GM12878 (cell line): ENCODE results near the gene EIF2S2. TPM values are rescaled to one million over a fixed set of nuclear protein-coding genes. Genes with fewer than 3 reads are reported as not detected.

Experiments used
- ATAC-seq: fragments of 200-7000 bp; cut with Tn5 transposase; 3 replicates; pipeline ENCODE4 v1.9.1; 2020; ENCODE audit warnings: mild to moderate bottlenecking, moderate library complexity
- BruUV-seq: library from RNA; stranded (reverse); fragments of 400-500 nt; replicated peaks from 2 replicates; lab custom pipeline; 2021; lab: Mats Ljungman, UMichigan
- CTCF ChIA-PET: fragments of 300-600 bp; sonication (Branson Sonifier 250); formaldehyde crosslinking; extraction: SDS; loops from one replicate; lab custom pipeline; 2021; ENCODE audit warnings: inconsistent platforms; lab: Yijun Ruan, JAX
- POLR2A ChIA-PET: fragments of 350-600 bp; formaldehyde crosslinking; extraction: SDS; loops from one replicate; lab custom pipeline; 2021; ENCODE audit warnings: inconsistent platforms; lab: Charles Lee
- RAD21 ChIA-PET: fragments of 300-600 bp; sonication (Branson Sonifier 250); formaldehyde crosslinking; loops from one replicate; lab custom pipeline; 2023; ENCODE audit warnings: antibody characterized with exemption; ENCODE audit not compliant: unreplicated experiment; lab: Charles Lee
- SMC1A ChIA-PET: fragments of 300-600 bp; sonication (Branson Sonifier 250); formaldehyde crosslinking; loops from one replicate; lab custom pipeline; 2023; ENCODE audit not compliant: unreplicated experiment, uncharacterized antibody; lab: Charles Lee
- DNase-seq: peaks from one replicate; pipeline ENCODE4 v3.0.0-alpha.2; 2011; ENCODE audit warnings: low read depth, low spot score
- FAIRE-seq: peaks from 3 replicates; lab custom pipeline; 2011; peaks lifted over from hg19 to GRCh38; lab: Jason Lieb, UNC
- H2AFZ ChIP-seq: 2 replicates; pipeline ENCODE4 v1.6.0; 2011; ENCODE audit warnings: low read depth, low read length, control low read depth; ENCODE audit not compliant: control insufficient read depth
- H3K27ac ChIP-seq: 2 replicates; pipeline ENCODE4 v1.5.1; 2011; ENCODE audit warnings: control low read depth; ENCODE audit not compliant: control insufficient read depth, insufficient read depth
- H3K27me3 ChIP-seq, 2 experiments: replicated peaks in 1 of 2; 2 replicates each; pipeline versions ENCODE4 v1.6.0 to v1.6.1; 2011; ENCODE audit warnings: low read length in 1 of 2; ENCODE audit not compliant: control insufficient read depth in 2 of 2, insufficient read depth in 2 of 2
- H3K36me3 ChIP-seq, 2 experiments: 2 replicates each; pipeline ENCODE4 v1.5.1; 2011; ENCODE audit warnings: low read length in 1 of 2; ENCODE audit not compliant: control insufficient read depth in 2 of 2, insufficient read depth in 2 of 2
- H3K4me1 ChIP-seq: 2 replicates; pipeline ENCODE4 v1.6.1; 2011; ENCODE audit warnings: mild to moderate bottlenecking, low read length, moderate library complexity, mixed read lengths; ENCODE audit not compliant: control insufficient read depth, insufficient read depth
- H3K4me2 ChIP-seq: 2 replicates; pipeline ENCODE4 v1.6.0; 2011; ENCODE audit warnings: control low read depth; ENCODE audit not compliant: control insufficient read depth, insufficient read depth
- H3K4me3 ChIP-seq: fragments of 200-600 bp; sonication (generic); 2 replicates; pipeline ENCODE4 v1.5.1; 2016
- H3K79me2 ChIP-seq: 2 replicates; pipeline ENCODE4 v1.6.0; 2011; ENCODE audit warnings: low read length; ENCODE audit not compliant: control insufficient read depth, insufficient read depth
- H3K9ac ChIP-seq: 2 replicates; pipeline ENCODE4 v1.8.0; 2011; ENCODE audit warnings: low read length, control low read depth, mixed read lengths; ENCODE audit not compliant: control insufficient read depth, insufficient read depth
- H3K9me3 ChIP-seq: replicated peaks from 3 replicates; pipeline ENCODE4 v1.5.1; 2011; ENCODE audit warnings: mild to moderate bottlenecking, low read length; ENCODE audit not compliant: control insufficient read depth, insufficient read depth
- H4K20me1 ChIP-seq: 2 replicates; pipeline ENCODE4 v1.6.0; 2011; ENCODE audit not compliant: control insufficient read depth, insufficient read depth
- BMI1 ChIP-seq: fragments of 450-650 bp; IDR thresholded peaks from 2 replicates; pipeline ENCODE4 v1.6.1; 2016; ENCODE audit warnings: mild to moderate bottlenecking, moderate library complexity, borderline replicate concordance
- DPF2 ChIP-seq: fragments of 450-650 bp; IDR thresholded peaks from 2 replicates; pipeline ENCODE4 v1.6.1; 2017; ENCODE audit warnings: mild to moderate bottlenecking
- EZH2 ChIP-seq: IDR thresholded peaks from 2 replicates; pipeline ENCODE4 v1.6.1; 2012; ENCODE audit warnings: low read depth, mild to moderate bottlenecking, control low read depth, inconsistent platforms, low read length, borderline replicate concordance; ENCODE audit not compliant: control insufficient read depth
- MXI1 ChIP-seq: fragments of 150-350 bp; IDR thresholded peaks from 2 replicates; pipeline ENCODE4 v1.6.1; 2011; ENCODE audit warnings: low read depth, mild to moderate bottlenecking, inconsistent platforms, low read length, improper control_type of control experiment
- NFYB ChIP-seq: IDR thresholded peaks from 2 replicates; pipeline ENCODE4 v1.6.1; 2011; ENCODE audit warnings: low read depth, mild to moderate bottlenecking, low read length, improper control_type of control experiment, moderate library complexity; ENCODE audit not compliant: insufficient read depth
- NRF1 ChIP-seq: conservative IDR thresholded peaks from 2 replicates; pipeline ENCODE4 v1.6.1; 2011; ENCODE audit warnings: mild to moderate bottlenecking, low read depth, low read length, improper control_type of control experiment
- RUNX3 ChIP-seq: IDR thresholded peaks from 2 replicates; pipeline ENCODE4 v1.6.1; 2012; ENCODE audit warnings: low read length, inconsistent platforms
- SMAD1 ChIP-seq: fragments of 450-650 bp; IDR thresholded peaks from 2 replicates; pipeline ENCODE4 v1.6.1; 2018; ENCODE audit warnings: mild to moderate bottlenecking, low read depth; ENCODE audit not compliant: partially characterized antibody
- SUPT20H ChIP-seq: IDR thresholded peaks from 2 replicates; pipeline ENCODE4 v1.6.1; 2011; ENCODE audit warnings: low read depth, mild to moderate bottlenecking, low read length, moderate library complexity, borderline replicate concordance; ENCODE audit not compliant: control insufficient read depth
- TCF12 ChIP-seq: IDR thresholded peaks from 2 replicates; pipeline ENCODE4 v1.6.1; 2011; ENCODE audit warnings: low read depth, mild to moderate bottlenecking, low read length
- WGBS: methylation state at CpG from one replicate; pipeline ENCODE4 v1.1.6; 2016; ENCODE audit warnings: low lambda C conversion rate; ENCODE audit not compliant: insufficient replicate concordance, insufficient coverage; ENCODE audit errors: missing lambda C conversion rate; 5-methylcytosine and 5-hydroxymethylcytosine counted together
- in situ Hi-C: fragments of 300-500 bp; cut with MboI; formaldehyde crosslinking; loops from 9 replicates; pipeline ENCODE4 v1.14.3; 2018; ENCODE audit warnings: mixed read lengths
- intact Hi-C: fragments of 100-400 bp; cut with micrococcal nuclease; formaldehyde crosslinking; loops from one replicate; pipeline ENCODE4 v1.14.2; 2022; ENCODE audit not compliant: unreplicated experiment
- polyA plus RNA-seq, 11 experiments: library from polyadenylated mRNA; depleted of rRNA in 4 of 11; unstranded in 6 of 11; stranded (reverse) in 5 of 11; fragments of >200 nt; fragmentation: Nextera tagmentation in 4 of 11; fragmentation: Illumina TruSeq in 1 of 11; extraction: Ambion mirVana in 4 of 11; extraction: Trizol in 1 of 11; gene quantifications; 1 replicate in 1 of 11; 2 replicates in 10 of 11; pipeline versions ENCODE4 v1.2.1 to v1.2.3, GENCODE V29; 2011 to 2016; ENCODE audit warnings: inconsistent platforms in 2 of 11, missing spikeins in 2 of 11, low read depth in 1 of 11
- total RNA-seq, 4 experiments: library from RNA; depleted of rRNA in 3 of 4; stranded (reverse); fragments of >200 nt in 3 of 4; fragmentation: Illumina TruSeq in 1 of 4; extraction: Trizol in 1 of 4; gene quantifications; 2 replicates each; pipeline versions ENCODE4 v1.2.1 to v1.2.3, GENCODE V29; 2013 to 2021
- TF ChIP-seq, protein P1 (sequence below): fragments of 450-650 bp; IDR thresholded peaks from 2 replicates; pipeline ENCODE4 v1.6.1; 2017; ENCODE audit warnings: mild to moderate bottlenecking, moderate library complexity
- TF ChIP-seq, protein P2 (sequence below), 3 experiments: IDR thresholded peaks in 2 of 3; conservative IDR thresholded peaks in 1 of 3; 2 replicates each; pipeline ENCODE4 v1.5.1; 2011; ENCODE audit warnings: low read depth in 3 of 3, low read length in 3 of 3, mild to moderate bottlenecking in 3 of 3, control low read depth in 2 of 3, moderate library complexity in 2 of 3, inconsistent platforms in 1 of 3, mixed read lengths in 1 of 3; ENCODE audit not compliant: control insufficient read depth in 2 of 3, insufficient read depth in 1 of 3; ENCODE audit errors: extremely low read depth in 1 of 3

EIF2S2 gene
- total and polyA plus RNA-seq, 10 of the 15 experiments (the other 5 are each of a cell fraction or from before 2014, with no cell fraction given) = 60.2 to 153 (median 84.3) TPM

- FAIRE-seq = no peak
- no peak for TF ChIP-seq TCF12
- TF ChIP-seq, protein P1, sequence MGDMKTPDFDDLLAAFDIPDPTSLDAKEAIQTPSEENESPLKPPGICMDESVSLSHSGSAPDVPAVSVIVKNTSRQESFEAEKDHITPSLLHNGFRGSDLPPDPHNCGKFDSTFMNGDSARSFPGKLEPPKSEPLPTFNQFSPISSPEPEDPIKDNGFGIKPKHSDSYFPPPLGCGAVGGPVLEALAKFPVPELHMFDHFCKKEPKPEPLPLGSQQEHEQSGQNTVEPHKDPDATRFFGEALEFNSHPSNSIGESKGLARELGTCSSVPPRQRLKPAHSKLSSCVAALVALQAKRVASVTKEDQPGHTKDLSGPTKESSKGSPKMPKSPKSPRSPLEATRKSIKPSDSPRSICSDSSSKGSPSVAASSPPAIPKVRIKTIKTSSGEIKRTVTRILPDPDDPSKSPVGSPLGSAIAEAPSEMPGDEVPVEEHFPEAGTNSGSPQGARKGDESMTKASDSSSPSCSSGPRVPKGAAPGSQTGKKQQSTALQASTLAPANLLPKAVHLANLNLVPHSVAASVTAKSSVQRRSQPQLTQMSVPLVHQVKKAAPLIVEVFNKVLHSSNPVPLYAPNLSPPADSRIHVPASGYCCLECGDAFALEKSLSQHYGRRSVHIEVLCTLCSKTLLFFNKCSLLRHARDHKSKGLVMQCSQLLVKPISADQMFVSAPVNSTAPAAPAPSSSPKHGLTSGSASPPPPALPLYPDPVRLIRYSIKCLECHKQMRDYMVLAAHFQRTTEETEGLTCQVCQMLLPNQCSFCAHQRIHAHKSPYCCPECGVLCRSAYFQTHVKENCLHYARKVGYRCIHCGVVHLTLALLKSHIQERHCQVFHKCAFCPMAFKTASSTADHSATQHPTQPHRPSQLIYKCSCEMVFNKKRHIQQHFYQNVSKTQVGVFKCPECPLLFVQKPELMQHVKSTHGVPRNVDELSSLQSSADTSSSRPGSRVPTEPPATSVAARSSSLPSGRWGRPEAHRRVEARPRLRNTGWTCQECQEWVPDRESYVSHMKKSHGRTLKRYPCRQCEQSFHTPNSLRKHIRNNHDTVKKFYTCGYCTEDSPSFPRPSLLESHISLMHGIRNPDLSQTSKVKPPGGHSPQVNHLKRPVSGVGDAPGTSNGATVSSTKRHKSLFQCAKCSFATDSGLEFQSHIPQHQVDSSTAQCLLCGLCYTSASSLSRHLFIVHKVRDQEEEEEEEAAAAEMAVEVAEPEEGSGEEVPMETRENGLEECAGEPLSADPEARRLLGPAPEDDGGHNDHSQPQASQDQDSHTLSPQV = no peak
- TF ChIP-seq BMI1 = no peak
- TF ChIP-seq SUPT20H = no peak
- no peak for TF ChIP-seq NRF1
- TF ChIP-seq NFYB = no peak
- TF ChIP-seq SMAD1 = no peak
- TF ChIP-seq MXI1 = no peak
- TF ChIP-seq RUNX3 = no peak
- TF ChIP-seq EZH2 = no peak
- TF ChIP-seq, protein P2, sequence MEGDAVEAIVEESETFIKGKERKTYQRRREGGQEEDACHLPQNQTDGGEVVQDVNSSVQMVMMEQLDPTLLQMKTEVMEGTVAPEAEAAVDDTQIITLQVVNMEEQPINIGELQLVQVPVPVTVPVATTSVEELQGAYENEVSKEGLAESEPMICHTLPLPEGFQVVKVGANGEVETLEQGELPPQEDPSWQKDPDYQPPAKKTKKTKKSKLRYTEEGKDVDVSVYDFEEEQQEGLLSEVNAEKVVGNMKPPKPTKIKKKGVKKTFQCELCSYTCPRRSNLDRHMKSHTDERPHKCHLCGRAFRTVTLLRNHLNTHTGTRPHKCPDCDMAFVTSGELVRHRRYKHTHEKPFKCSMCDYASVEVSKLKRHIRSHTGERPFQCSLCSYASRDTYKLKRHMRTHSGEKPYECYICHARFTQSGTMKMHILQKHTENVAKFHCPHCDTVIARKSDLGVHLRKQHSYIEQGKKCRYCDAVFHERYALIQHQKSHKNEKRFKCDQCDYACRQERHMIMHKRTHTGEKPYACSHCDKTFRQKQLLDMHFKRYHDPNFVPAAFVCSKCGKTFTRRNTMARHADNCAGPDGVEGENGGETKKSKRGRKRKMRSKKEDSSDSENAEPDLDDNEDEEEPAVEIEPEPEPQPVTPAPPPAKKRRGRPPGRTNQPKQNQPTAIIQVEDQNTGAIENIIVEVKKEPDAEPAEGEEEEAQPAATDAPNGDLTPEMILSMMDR (IDR thresholded peaks at IDR 0.05 in 2 of 3, conservative IDR thresholded peaks at IDR 0.05 in 1 of 3; ENCODE audit: control insufficient read depth in 2 of 3, extremely low read depth in 1 of 3, insufficient read depth in 1 of 3, low read depth in 3 of 3, low read length in 3 of 3) = no peak
- TF ChIP-seq DPF2 = no peak
- ATAC-seq = no peak
- no peak overlapping the region for H3K9ac ChIP-seq
- RAD21 ChIA-PET = no interaction called here
- BruUV-seq = no TSS peak
- SMC1A ChIA-PET = no interaction called here
- H2AFZ ChIP-seq = no peak overlapping the region
- POLR2A ChIA-PET = interaction anchor here (0.6 kb wide), 1 partner anchor 631 kb away, joined by 4 read pairs; no protein-coding TSS in a partner anchor
- no peaks in the 10 kb centered on the region for H3K27me3 ChIP-seq
- DNase-seq = no peak
- H3K9me3 ChIP-seq = no peaks in the 10 kb centered on the region
- no peaks in the 10 kb centered on the region for H3K79me2 ChIP-seq
- peaks cover 25 to 36% of the 10 kb centered on the region in 2 experiments for H3K36me3 ChIP-seq
- H3K27ac ChIP-seq = no peak overlapping the region
- 100% methylated on average over 5 of the region's 6 CpGs for WGBS
- CTCF ChIA-PET = interaction anchor here (1.4 kb wide), 1 partner anchor 217 kb away, joined by 4 read pairs; no protein-coding TSS in a partner anchor
- 0 out of 2 replicates have a peak, but pooled peaks cover 3% of the 10 kb centered on the region for H4K20me1 ChIP-seq
- intact Hi-C loops (no loop called here), in situ Hi-C loops (no loop called here)
- no peaks in the 10 kb centered on the region for H3K4me1 ChIP-seq
- H3K4me3 ChIP-seq = no peak overlapping the region
- H3K4me2 ChIP-seq = no peak overlapping the region
Measured at GRCh38 chr20:34079818-34080217, 32.2 kb downstream of the EIF2S2 start.
